Prostate gland (tissue), 2 donors: ENCODE measurements around the gene CLN5. TPM values are rescaled to one million over a fixed set of nuclear protein-coding genes. Genes with fewer than 3 reads are reported as not detected.
A peak's percentile ranks its signal among the peaks of the same experiment; 100 is the strongest.

Experiments used
- DNase-seq: peaks from one replicate; pipeline ENCODE4 v3.0.0-alpha.2; 2019; ENCODE audit warnings: low spot score
- H3K27ac ChIP-seq, 2 donors: fragments of 200-600 bp; sonication (generic); 2 replicates each; pipeline ENCODE4 v1.5.1; 2017 to 2019
- H3K27me3 ChIP-seq: fragments of 200-600 bp; sonication (generic); replicated peaks from 2 replicates; pipeline ENCODE4 v1.5.1; 2019; ENCODE audit not compliant: insufficient read depth
- H3K36me3 ChIP-seq, 2 donors: fragments of 200-600 bp; sonication (generic); 1 replicate in 1 of 2; 2 replicates in 1 of 2; pipeline versions ENCODE4 v1.5.1 to v1.8.1; 2017 to 2019
- H3K4me1 ChIP-seq: fragments of 200-600 bp; sonication (generic); replicated peaks from 2 replicates; pipeline ENCODE4 v1.5.1; 2019
- H3K4me3 ChIP-seq, 2 donors: fragments of 200-600 bp; sonication (generic); 2 replicates each; pipeline ENCODE4 v1.5.1; 2017 to 2019
- H3K9me3 ChIP-seq: fragments of 200-600 bp; sonication (generic); 2 replicates; pipeline ENCODE4 v1.5.1; 2017
- POLR2A ChIP-seq: fragments of 450-650 bp; IDR thresholded peaks from one replicate; pipeline ENCODE4 v1.6.1; 2016; ENCODE audit warnings: antibody characterized with exemption, mild to moderate bottlenecking
- POLR2AphosphoS5 ChIP-seq: sonication (generic); formaldehyde crosslinking; IDR thresholded peaks from one replicate; pipeline ENCODE4 v1.6.1; 2017; ENCODE audit warnings: antibody characterized with exemption
- WGBS: methylation state at CpG from one replicate; pipeline ENCODE4 v1.1.5; 2018; 5-methylcytosine and 5-hydroxymethylcytosine counted together
- intact Hi-C: fragments of 100-400 bp; cut with DNase I; formaldehyde crosslinking; loops from one replicate; pipeline ENCODE4 v1.14.2; 2022
- total RNA-seq, 2 donors: library from RNA; depleted of rRNA; stranded (reverse); fragments of >200 nt; gene quantifications; one replicate each; pipeline ENCODE4 v1.1.0, GENCODE V29; 2016
- TF ChIP-seq, protein P1 (sequence below), 4 experiments: fragments of 200-600 bp in 2 of 4; fragments of 450-650 bp in 2 of 4; sonication (generic) in 2 of 4; IDR thresholded peaks; 1 replicate in 3 of 4; 2 replicates in 1 of 4; pipeline ENCODE4 v1.5.1; 2016 to 2019; ENCODE audit warnings: antibody characterized with exemption in 4 of 4, mild to moderate bottlenecking in 2 of 4, moderate library complexity in 2 of 4

Gene CLN5
- total RNA-seq, 2 donors from 2014 or later, result 27.1 to 34.3 TPM

DNA sequence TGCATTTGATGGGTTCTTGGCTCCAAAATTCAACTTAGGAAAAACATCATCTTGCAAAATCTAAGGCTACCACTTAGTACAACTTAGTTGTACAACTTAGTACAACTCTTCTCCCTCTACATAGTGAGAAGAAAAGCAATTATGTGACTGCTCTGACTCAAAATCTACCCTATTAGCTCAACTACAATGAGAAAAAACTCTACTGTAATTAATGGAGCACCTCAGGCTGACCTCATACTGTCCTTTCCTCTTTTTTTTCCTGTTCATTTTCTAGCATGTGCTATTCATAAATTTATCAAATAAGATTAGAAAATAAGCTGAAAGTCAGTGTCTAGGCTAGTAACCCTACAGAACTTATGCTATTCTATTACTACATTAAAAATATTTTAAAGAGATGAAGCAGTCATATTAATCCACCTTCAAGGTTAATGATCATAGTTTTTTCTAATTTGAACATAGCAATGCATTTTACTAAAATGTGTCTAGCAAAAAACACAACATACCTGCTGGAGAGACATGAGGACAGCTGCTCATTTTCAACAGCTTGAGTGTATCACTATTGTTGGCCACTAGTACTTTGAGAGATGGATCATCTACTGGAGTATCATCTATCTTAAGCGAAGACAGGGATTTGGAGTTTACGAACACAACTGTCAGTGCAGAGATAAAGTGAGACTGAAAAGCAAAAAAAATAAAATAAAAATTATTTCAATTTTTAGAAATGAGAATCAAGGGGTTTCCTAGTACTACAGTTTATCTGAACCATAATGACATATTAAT is 23.2 kb downstream of the CLN5 start:
- DNase-seq, result no peak
- Histone ChIP-seq H3K27ac (no peak overlapping the region), H3K4me1 (no peaks in the 10 kb centered on the region), H3K36me3 (no peaks in the 10 kb centered on the region), H3K27me3 (no peaks in the 10 kb centered on the region), H3K4me3 (no peak overlapping the region), H3K9me3 (no peaks in the 10 kb centered on the region)
- TF ChIP-seq POLR2A, result no peak
- TF ChIP-seq, protein P1, sequence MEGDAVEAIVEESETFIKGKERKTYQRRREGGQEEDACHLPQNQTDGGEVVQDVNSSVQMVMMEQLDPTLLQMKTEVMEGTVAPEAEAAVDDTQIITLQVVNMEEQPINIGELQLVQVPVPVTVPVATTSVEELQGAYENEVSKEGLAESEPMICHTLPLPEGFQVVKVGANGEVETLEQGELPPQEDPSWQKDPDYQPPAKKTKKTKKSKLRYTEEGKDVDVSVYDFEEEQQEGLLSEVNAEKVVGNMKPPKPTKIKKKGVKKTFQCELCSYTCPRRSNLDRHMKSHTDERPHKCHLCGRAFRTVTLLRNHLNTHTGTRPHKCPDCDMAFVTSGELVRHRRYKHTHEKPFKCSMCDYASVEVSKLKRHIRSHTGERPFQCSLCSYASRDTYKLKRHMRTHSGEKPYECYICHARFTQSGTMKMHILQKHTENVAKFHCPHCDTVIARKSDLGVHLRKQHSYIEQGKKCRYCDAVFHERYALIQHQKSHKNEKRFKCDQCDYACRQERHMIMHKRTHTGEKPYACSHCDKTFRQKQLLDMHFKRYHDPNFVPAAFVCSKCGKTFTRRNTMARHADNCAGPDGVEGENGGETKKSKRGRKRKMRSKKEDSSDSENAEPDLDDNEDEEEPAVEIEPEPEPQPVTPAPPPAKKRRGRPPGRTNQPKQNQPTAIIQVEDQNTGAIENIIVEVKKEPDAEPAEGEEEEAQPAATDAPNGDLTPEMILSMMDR (IDR thresholded peaks at IDR 0.05), result no peak
- no peak for TF ChIP-seq POLR2AphosphoS5
- WGBS, result 77% methylated on average over 2 of the region's 2 CpGs
- intact Hi-C loops, result no loop called here

DNA sequence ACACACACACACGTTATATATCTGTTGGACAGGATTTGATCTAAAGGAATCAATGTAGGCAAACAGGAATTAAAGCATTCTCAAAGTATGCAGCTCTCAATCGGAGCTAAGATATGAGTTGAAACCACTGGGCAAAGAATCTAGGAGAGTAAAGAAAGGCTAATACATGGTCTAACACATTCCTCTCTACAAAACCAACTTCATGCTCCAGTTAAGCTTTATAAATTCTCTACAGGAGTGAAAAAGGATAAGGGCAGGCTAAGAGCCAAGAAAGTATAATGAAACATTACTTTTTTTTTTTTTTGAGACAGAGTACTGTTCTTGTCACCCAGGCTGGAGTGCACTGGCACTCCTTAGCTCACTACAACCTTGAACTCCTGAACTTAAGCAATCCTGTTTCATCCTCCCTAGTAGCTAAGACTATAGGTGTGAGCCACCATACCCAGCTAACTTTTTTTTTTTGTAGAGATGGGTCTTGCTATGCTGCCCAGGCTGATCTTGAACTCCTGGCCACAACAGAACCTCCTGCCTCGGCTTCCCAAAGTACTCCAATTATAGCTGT is 24.5 kb downstream of the CLN5 start:
- no peak for DNase-seq
- 78% methylated on average over 3 of the region's 3 CpGs for WGBS
- intact Hi-C loops, result no loop called here
- TF ChIP-seq POLR2A (no peak), POLR2AphosphoS5 (no peak)
- TF ChIP-seq, protein P1 (IDR thresholded peaks at IDR 0.05), result no peak
- Histone ChIP-seq H3K36me3 (no peaks in the 10 kb centered on the region), H3K27ac (no peak overlapping the region), H3K9me3 (no peaks in the 10 kb centered on the region), H3K27me3 (no peaks in the 10 kb centered on the region), H3K4me3 (no peak overlapping the region), H3K4me1 (peaks cover 2% of the 10 kb centered on the region)

DNA sequence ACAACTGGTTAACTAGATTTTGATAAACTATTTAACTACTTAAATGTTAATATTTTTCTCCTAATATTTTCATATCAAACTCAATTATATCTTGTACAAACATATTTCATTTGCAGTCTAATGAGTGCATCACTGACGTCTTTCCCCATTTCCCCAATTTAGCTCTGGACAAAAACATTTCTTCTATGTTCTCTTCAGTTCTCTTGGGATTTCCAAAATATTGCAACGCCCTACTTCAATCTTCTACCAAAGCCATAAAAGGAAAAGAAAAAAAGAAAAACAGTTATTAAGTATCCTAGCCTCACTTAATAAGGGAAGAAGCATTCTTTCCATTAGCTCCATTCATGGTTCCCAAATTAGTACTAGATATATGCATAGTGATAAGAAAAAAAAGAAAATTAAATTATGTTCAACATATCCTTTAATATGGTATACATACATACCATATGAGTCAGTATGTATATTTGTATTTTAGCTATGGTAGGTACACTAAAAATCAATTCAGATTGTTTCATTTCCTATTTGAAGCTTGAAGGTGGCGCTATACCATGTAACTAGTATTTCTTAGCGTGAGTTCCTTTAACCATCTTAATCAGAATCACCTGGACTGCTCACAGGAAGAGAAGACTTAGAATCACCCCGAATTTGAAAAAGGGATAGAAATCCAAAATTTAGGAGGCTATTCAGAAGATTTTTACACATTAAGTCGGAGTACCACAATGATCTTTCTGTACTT is 25.2 kb downstream of the CLN5 start:
- DNase-seq, result no peak
- Histone ChIP-seq H3K4me3 (no peak overlapping the region), H3K36me3 (no peaks in the 10 kb centered on the region), H3K27me3 (no peaks in the 10 kb centered on the region), H3K9me3 (no peaks in the 10 kb centered on the region), H3K4me1 (peaks cover 2% of the 10 kb centered on the region), H3K27ac (peak overlapping the region in 1 of 2 donors; percentile 1)
- WGBS, result 89% methylated on average over 6 of the region's 6 CpGs
- intact Hi-C loops, result no loop called here
- no peak for TF ChIP-seq POLR2AphosphoS5
- TF ChIP-seq POLR2A, result no peak
- TF ChIP-seq, protein P1 (IDR thresholded peaks at IDR 0.05), result no peak

DNA sequence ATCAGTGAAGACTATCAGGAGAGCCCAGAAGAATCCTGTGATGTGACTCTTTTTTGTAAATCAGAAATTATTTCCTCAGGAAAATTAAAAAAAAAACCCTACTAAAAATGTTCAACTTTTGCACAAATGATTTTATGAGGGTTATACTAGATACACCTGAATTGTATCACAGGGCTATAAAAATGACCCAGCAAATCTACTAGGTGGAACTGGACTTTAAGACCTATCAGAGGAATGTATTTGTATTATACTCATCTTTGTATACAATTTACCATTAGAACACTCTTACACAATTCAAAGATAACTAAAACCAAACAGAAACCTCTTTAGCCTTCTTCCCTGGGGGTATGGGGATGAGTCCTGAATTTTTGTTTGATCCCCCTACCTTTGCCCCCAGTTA is 27.9 kb downstream of the CLN5 start:
- H3K27me3 ChIP-seq, result no peaks in the 10 kb centered on the region
- H3K36me3 ChIP-seq, result no peaks in the 10 kb centered on the region
- H3K4me1 ChIP-seq, result peaks cover 2% of the 10 kb centered on the region
- H3K9me3 ChIP-seq, result no peaks in the 10 kb centered on the region
- TF ChIP-seq, protein P1 (IDR thresholded peaks at IDR 0.05), result no peak
- TF ChIP-seq POLR2AphosphoS5 (no peak), POLR2A (no peak)
- H3K4me3 ChIP-seq, result no peak overlapping the region
- H3K27ac ChIP-seq, result no peak overlapping the region
- DNase-seq, result no peak
- intact Hi-C loops, result no loop called here
